ENCODE results near the gene ITPR1.

DNA sequence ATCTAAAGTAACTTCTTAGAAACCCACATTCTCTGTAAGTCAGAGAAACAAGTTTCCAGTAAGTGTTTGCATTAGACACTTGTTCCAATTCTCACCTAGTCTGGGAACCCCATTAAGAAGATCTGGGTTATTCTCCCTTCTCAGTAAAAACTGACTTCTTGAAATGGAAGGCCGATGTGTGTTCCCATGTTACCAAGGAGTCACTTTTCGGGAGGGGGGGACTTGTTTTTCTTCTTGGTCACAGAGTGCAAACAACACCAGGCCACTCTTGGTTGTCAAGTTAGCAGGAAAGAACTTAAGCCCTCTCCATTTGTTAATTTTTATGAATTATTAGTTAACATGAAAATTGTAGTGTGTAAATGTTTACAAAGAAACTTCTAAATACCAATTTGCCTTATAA, 55.6 kb downstream of the ITPR1 start:
- TF ChIP-seq, protein P1, sequence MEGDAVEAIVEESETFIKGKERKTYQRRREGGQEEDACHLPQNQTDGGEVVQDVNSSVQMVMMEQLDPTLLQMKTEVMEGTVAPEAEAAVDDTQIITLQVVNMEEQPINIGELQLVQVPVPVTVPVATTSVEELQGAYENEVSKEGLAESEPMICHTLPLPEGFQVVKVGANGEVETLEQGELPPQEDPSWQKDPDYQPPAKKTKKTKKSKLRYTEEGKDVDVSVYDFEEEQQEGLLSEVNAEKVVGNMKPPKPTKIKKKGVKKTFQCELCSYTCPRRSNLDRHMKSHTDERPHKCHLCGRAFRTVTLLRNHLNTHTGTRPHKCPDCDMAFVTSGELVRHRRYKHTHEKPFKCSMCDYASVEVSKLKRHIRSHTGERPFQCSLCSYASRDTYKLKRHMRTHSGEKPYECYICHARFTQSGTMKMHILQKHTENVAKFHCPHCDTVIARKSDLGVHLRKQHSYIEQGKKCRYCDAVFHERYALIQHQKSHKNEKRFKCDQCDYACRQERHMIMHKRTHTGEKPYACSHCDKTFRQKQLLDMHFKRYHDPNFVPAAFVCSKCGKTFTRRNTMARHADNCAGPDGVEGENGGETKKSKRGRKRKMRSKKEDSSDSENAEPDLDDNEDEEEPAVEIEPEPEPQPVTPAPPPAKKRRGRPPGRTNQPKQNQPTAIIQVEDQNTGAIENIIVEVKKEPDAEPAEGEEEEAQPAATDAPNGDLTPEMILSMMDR (IDR thresholded peaks at IDR 0.05), result no peak
- no peak for TF ChIP-seq POLR2A (IDR thresholded peaks at IDR 0.05)
